WI38 (cell line): ENCODE data around the gene CNTN5.

Source experiments
- H3K4me3 ChIP-seq: 2 replicates; pipeline ENCODE4 v1.5.1; 2011; ENCODE audit warnings: low read depth, mild to moderate bottlenecking, control low read depth, low read length
- CTCF ChIP-seq: IDR thresholded peaks from 2 replicates; pipeline ENCODE4 v1.5.1; 2012; ENCODE audit warnings: low read depth, mild to moderate bottlenecking, control low read depth, low read length

CNTN5 gene

GRCh38 chr11:99343117-99343516 is 322.4 kb downstream of the CNTN5 start:
- no peak overlapping the region for H3K4me3 ChIP-seq
- TF ChIP-seq CTCF, result no peak

- no peak for TF ChIP-seq CTCF
- H3K4me3 ChIP-seq, result no peak overlapping the region
Measured at GRCh38 chr11:99349151-99349673, 328.5 kb downstream of the CNTN5 start.

GRCh38 chr11:99351624-99352023 is 330.9 kb downstream of the CNTN5 start:
- H3K4me3 ChIP-seq, result no peak overlapping the region
- no peak for TF ChIP-seq CTCF

- TF ChIP-seq CTCF, result no peak
- no peak overlapping the region for H3K4me3 ChIP-seq
Measured at GRCh38 chr11:99352642-99353041, 331.9 kb downstream of the CNTN5 start.

- no peak overlapping the region for H3K4me3 ChIP-seq
- TF ChIP-seq CTCF, result no peak
Measured at GRCh38 chr11:99366546-99366945, 345.8 kb downstream of the CNTN5 start.

- H3K4me3 ChIP-seq, result no peak overlapping the region
- no peak for TF ChIP-seq CTCF
Measured at GRCh38 chr11:99368583-99368982, 347.8 kb downstream of the CNTN5 start.

GRCh38 chr11:99370549-99371216 is 349.9 kb downstream of the CNTN5 start:
- H3K4me3 ChIP-seq, result no peak overlapping the region
- no peak for TF ChIP-seq CTCF
